ENCODE measurements around the gene CDYL2. TPM values are rescaled to one million over a fixed set of nuclear protein-coding genes. Genes with fewer than 3 reads are reported as not detected.

The CDYL2 gene
- total RNA-seq, 4 donors from 2014 or later, result 0.80 to 2.8 (median 1.8) TPM

DNA sequence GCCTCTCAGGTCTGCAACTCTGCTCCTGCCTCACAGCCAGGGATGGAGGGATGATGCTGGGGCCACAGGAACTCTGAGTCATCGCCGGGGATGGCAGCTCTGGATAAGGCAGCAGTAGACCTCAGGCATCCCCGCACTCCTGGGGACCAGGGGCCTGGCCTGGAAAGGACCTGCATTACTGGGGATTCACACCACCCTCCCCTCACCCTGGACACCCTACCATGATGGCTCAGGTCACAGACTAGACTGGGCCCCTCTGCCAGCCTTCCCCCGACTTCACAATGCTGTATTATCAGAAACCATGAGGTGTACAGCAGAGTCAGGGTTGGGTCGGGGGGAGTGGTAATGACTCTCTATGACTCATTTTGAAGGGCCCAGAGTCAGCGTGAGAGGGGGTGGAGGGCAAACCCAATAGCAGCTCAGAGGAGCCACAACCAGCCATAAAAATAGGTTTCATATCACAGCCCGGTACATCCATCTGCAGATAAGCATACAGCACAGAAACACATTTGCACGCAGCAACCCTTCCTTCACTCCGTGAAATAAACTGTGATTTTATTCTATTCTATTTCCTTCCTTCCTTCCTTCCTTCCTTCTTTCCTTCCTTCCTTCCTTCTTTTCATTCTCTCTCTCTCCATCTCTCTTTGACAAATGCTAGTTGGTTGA, 234.8 kb downstream of the CDYL2 start:
- Histone ChIP-seq H3K27me3 (peaks cover 0 to 2% (median 0%) of the 10 kb centered on the region in 3 donors), H3K36me3 (no peaks in the 10 kb centered on the region), H3K4me3 (no peak overlapping the region), H3K9me3 (no peaks in the 10 kb centered on the region), H3K4me1 (no peaks in the 10 kb centered on the region), H3K27ac (no peak overlapping the region)
- ATAC-seq (no peak), DNase-seq (no peak)
- intact Hi-C loops (cut with DNase I; ENCODE audit: low total_unique reads) (no loop called here), in situ Hi-C loops (cut with MboI; ENCODE audit: low sequenced_read_pairs in 4 of 4) (no loop called here)
- no peak for TF ChIP-seq POLR2A (IDR thresholded peaks at IDR 0.05)
- TF ChIP-seq, protein P1, sequence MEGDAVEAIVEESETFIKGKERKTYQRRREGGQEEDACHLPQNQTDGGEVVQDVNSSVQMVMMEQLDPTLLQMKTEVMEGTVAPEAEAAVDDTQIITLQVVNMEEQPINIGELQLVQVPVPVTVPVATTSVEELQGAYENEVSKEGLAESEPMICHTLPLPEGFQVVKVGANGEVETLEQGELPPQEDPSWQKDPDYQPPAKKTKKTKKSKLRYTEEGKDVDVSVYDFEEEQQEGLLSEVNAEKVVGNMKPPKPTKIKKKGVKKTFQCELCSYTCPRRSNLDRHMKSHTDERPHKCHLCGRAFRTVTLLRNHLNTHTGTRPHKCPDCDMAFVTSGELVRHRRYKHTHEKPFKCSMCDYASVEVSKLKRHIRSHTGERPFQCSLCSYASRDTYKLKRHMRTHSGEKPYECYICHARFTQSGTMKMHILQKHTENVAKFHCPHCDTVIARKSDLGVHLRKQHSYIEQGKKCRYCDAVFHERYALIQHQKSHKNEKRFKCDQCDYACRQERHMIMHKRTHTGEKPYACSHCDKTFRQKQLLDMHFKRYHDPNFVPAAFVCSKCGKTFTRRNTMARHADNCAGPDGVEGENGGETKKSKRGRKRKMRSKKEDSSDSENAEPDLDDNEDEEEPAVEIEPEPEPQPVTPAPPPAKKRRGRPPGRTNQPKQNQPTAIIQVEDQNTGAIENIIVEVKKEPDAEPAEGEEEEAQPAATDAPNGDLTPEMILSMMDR (IDR thresholded peaks at IDR 0.05 in 4 of 5, conservative IDR thresholded peaks at IDR 0.05 in 1 of 5), result no peak

GRCh38 chr16:80564394-80564793, 240.0 kb downstream of the CDYL2 start:
- Histone ChIP-seq H3K9me3 (no peaks in the 10 kb centered on the region), H3K27ac (no peak overlapping the region), H3K27me3 (peaks cover 0 to 7% (median 0%) of the 10 kb centered on the region in 3 donors), H3K36me3 (no peaks in the 10 kb centered on the region), H3K4me1 (no peaks in the 10 kb centered on the region), H3K4me3 (no peak overlapping the region)
- in situ Hi-C loops (cut with MboI; ENCODE audit: low sequenced_read_pairs in 4 of 4), result no loop called here
- ATAC-seq (no peak), DNase-seq (no peak)
- TF ChIP-seq POLR2A (IDR thresholded peaks at IDR 0.05), result no peak
- TF ChIP-seq, protein P1 (IDR thresholded peaks at IDR 0.05 in 4 of 5, conservative IDR thresholded peaks at IDR 0.05 in 1 of 5), result no peak
- intact Hi-C loops (cut with DNase I; ENCODE audit: low total_unique reads), result no loop called here

DNA sequence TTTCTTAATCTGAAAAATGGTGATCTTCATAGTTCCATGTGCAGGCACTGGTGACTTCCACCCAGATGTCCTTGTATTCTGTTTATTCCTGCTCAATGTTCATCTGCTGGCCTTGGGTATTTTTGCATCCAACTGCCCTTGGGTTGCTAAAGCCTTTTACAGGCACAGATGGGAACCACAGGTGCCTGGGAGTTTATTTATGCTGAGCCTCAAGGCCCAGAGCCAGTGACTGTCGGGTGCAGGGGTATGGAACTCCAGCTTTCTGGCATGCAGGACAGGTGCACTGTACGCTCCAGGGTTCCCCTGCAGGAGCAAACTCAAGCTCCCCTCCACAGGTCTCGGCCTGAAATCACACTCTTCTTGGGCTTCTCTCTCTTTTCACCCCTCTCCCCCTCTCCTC, 241.3 kb downstream of the CDYL2 start:
- no peak for DNase-seq
- Histone ChIP-seq H3K4me3 (no peak overlapping the region), H3K36me3 (no peaks in the 10 kb centered on the region), H3K9me3 (no peaks in the 10 kb centered on the region), H3K4me1 (no peaks in the 10 kb centered on the region), H3K27me3 (peaks cover 0 to 7% (median 0%) of the 10 kb centered on the region in 3 donors), H3K27ac (no peak overlapping the region)
- TF ChIP-seq, protein P1 (IDR thresholded peaks at IDR 0.05 in 4 of 5, conservative IDR thresholded peaks at IDR 0.05 in 1 of 5), result no peak
- no peak for TF ChIP-seq POLR2A (IDR thresholded peaks at IDR 0.05)
- in situ Hi-C loops (cut with MboI; ENCODE audit: low sequenced_read_pairs in 4 of 4) (no loop called here), intact Hi-C loops (cut with DNase I; ENCODE audit: low total_unique reads) (no loop called here)
- no peak for ATAC-seq

DNA sequence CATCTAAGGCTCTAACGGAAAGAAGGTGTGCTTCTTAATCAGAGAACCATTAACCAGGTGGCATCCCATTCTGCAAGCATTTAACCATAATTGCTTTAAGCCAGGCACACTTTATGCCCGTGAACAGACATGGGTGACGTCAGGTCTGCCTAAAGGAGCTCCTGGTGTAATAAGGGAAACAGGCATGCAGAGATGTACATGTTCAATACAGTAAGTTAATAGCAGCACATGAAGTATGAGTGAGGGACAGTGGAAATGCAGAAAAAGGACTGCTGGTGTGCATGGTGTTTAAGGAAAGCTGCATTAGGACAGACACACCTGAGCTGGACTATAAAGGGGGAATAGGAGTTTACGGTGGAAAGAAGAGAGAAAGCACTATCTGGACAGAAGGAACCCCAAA, 245.0 kb downstream of the CDYL2 start:
- Histone ChIP-seq H3K9me3 (no peaks in the 10 kb centered on the region), H3K36me3 (no peaks in the 10 kb centered on the region), H3K4me3 (no peak overlapping the region), H3K27me3 (peaks cover 0 to 3% (median 0%) of the 10 kb centered on the region in 3 donors), H3K4me1 (no peaks in the 10 kb centered on the region), H3K27ac (no peak overlapping the region)
- no peak for ATAC-seq
- intact Hi-C loops (cut with DNase I; ENCODE audit: low total_unique reads) (no loop called here), in situ Hi-C loops (cut with MboI; ENCODE audit: low sequenced_read_pairs in 4 of 4) (no loop called here)
- no peak for TF ChIP-seq POLR2A (IDR thresholded peaks at IDR 0.05)
- TF ChIP-seq, protein P1 (IDR thresholded peaks at IDR 0.05 in 4 of 5, conservative IDR thresholded peaks at IDR 0.05 in 1 of 5), result no peak
- DNase-seq, result no peak

DNA sequence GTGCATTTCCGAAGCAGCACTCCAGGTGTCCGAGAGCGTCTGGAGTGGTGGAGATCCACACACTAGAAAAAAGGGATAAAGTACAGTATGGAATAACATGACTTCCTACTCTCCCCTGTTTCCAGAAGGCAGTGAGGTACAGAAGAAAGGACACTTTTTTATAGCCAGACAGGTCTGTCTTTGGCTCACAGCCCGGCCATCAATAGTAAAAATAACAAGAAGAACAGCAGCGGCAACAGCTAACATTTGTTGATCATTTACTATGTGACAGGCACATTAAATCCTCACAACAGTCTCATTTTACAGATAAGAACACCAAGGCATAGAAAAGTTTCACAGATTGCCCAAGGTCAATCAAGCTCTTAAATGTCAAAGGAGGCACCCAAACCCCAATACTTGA, 247.4 kb downstream of the CDYL2 start:
- in situ Hi-C loops (cut with MboI; ENCODE audit: low sequenced_read_pairs in 4 of 4), result no loop called here

More for the DNA sequence above, 247.4 kb downstream of the CDYL2 start:
- TF ChIP-seq, protein P1 (IDR thresholded peaks at IDR 0.05 in 4 of 5, conservative IDR thresholded peaks at IDR 0.05 in 1 of 5), result no peak
- no peak for TF ChIP-seq POLR2A (IDR thresholded peaks at IDR 0.05)
- no peaks in the 10 kb centered on the region for H3K9me3 ChIP-seq
- intact Hi-C loops (cut with DNase I; ENCODE audit: low total_unique reads), result no loop called here
- no peak for DNase-seq
- ATAC-seq, result no peak
- no peaks in the 10 kb centered on the region for H3K36me3 ChIP-seq
- no peak overlapping the region for H3K27ac ChIP-seq
- H3K4me1 ChIP-seq, result no peaks in the 10 kb centered on the region
- no peak overlapping the region for H3K4me3 ChIP-seq
- no peaks in the 10 kb centered on the region for H3K27me3 ChIP-seq
